NB4 (cell line): ENCODE data around the gene PDPN.

Experiments used
- DNase-seq: peaks from one replicate; pipeline ENCODE4 v3.0.0; 2010; ENCODE audit warnings: low read depth
- H3K4me3 ChIP-seq: one replicate; pipeline ENCODE4 v1.5.1; 2011; ENCODE audit warnings: mild to moderate bottlenecking, low read depth, low read length, moderate library complexity
- CTCF ChIP-seq: IDR thresholded peaks from one replicate; pipeline ENCODE4 v1.5.1; 2012; ENCODE audit warnings: low read depth, low read length
- MAX ChIP-seq: IDR thresholded peaks from 2 replicates; pipeline ENCODE4 v1.6.1; 2011; ENCODE audit warnings: low read depth, low read length
- MYC ChIP-seq: IDR thresholded peaks from 2 replicates; pipeline ENCODE4 v1.6.1; 2011; ENCODE audit warnings: low read depth, low read length
- POLR2A ChIP-seq: IDR thresholded peaks from 2 replicates; pipeline ENCODE4 v1.6.1; 2011; ENCODE audit warnings: mild to moderate bottlenecking; ENCODE audit not compliant: insufficient read length; ENCODE audit errors: extremely low read depth

PDPN gene

GRCh38 chr1:13595411-13595810 lies 11.8 kb downstream of the PDPN start:
- no peak for TF ChIP-seq MYC
- TF ChIP-seq POLR2A: no peak
- TF ChIP-seq MAX: no peak
- TF ChIP-seq CTCF: no peak
- no peak for DNase-seq
- H3K4me3 ChIP-seq: no peak overlapping the region

- TF ChIP-seq POLR2A: no peak
- no peak for TF ChIP-seq MAX
- no peak for DNase-seq
- no peak overlapping the region for H3K4me3 ChIP-seq
Measured at GRCh38 chr1:13597166-13597565, 13.5 kb downstream of the PDPN start.

GRCh38 chr1:13600762-13601453 lies 17.3 kb downstream of the PDPN start:
- no peak for DNase-seq
- H3K4me3 ChIP-seq: no peak overlapping the region
- no peak for TF ChIP-seq POLR2A
- TF ChIP-seq CTCF: no peak
- TF ChIP-seq MAX: no peak
- no peak for TF ChIP-seq MYC

- TF ChIP-seq MYC (no peak), MAX (no peak), POLR2A (no peak), CTCF (no peak)
- no peak for DNase-seq
- H3K4me3 ChIP-seq: no peak overlapping the region
Measured at GRCh38 chr1:13604176-13604575, 20.5 kb downstream of the PDPN start.

DNA sequence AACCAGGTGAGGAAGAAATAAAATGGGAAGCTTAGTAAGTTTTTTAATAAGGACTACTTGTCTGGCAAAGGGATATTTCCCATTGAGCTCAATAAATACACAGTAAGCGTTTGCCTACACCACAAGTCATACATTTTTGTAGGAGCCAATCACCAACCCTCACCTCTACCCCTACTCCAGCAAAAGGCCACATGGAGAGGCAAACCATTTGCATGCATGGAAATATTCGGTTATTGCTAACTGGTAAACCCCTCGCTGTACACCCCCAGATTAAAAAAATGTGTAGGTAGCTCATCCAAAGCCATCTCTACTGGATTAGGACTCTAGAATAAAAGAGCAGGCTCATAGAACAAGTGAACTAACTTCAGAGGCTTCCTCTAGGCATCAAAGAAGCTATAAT lies 21.1 kb downstream of the PDPN start:
- H3K4me3 ChIP-seq: no peak overlapping the region
- DNase-seq: no peak
- TF ChIP-seq MYC: no peak
- no peak for TF ChIP-seq MAX
- no peak for TF ChIP-seq POLR2A
- TF ChIP-seq CTCF: no peak

- H3K4me3 ChIP-seq: no peak overlapping the region
- TF ChIP-seq MYC: no peak
- TF ChIP-seq CTCF: no peak
- no peak for TF ChIP-seq MAX
- TF ChIP-seq POLR2A: no peak
- no peak for DNase-seq
Measured at GRCh38 chr1:13605159-13605558, 21.5 kb downstream of the PDPN start.
